ENCODE data around the gene TTF1. TPM values are rescaled to one million over a fixed set of nuclear protein-coding genes. Genes with fewer than 3 reads are reported as not detected.

The TTF1 gene
- polyA plus RNA-seq, 1 of the 3 experiments (the other 2 are of a cell fraction): 11.9 TPM

GRCh38 chr9:132364068-132364467 lies 42.6 kb downstream of the TTF1 start:
- Histone ChIP-seq H3K9ac (no peak overlapping the region), H3K4me1 (ENCODE audit: control insufficient read depth in 1 of 2, insufficient read depth in 2 of 2, low read depth in 1 of 2, low read length in 1 of 2) (no peaks in the 10 kb centered on the region; a peak in 1 of 4 replicates), H3F3A (replicated peaks; ENCODE audit: insufficient read depth) (peaks cover 8% of the 10 kb centered on the region), H2AFZ (ENCODE audit: low read depth) (no peak overlapping the region), H3K9me3 (no peaks in the 10 kb centered on the region), H4K20me1 (ENCODE audit: insufficient read depth) (no peaks in the 10 kb centered on the region), H3K4me2 (no peak overlapping the region), H3K27ac (ENCODE audit: low read depth in 2 of 2, low read length in 1 of 2) (no peak overlapping the region), H3K9me2 (no peaks in the 10 kb centered on the region), H3K79me2 (ENCODE audit: insufficient read depth) (no peaks in the 10 kb centered on the region), H3K27me3 (ENCODE audit: insufficient read depth) (no peaks in the 10 kb centered on the region), H3K36me3 (replicated peaks in 1 of 2; ENCODE audit: control insufficient read depth in 1 of 2, insufficient read depth in 2 of 2, low read length in 1 of 2) (no peaks in the 10 kb centered on the region), H3K4me3 (ENCODE audit: low read depth in 2 of 2, low read length in 1 of 2) (no peak overlapping the region)
- 93% methylated on average over 9 of the region's 9 CpGs for WGBS (ENCODE audit: low lambda C conversion rate)
- TF ChIP-seq POLR2AphosphoS5 (IDR thresholded peaks at IDR 0.05; ENCODE audit: low read depth, low read length) (no peak), MEF2A (IDR thresholded peaks at IDR 0.05; ENCODE audit: borderline replicate concordance, low read depth) (no peak), USF2 (IDR thresholded peaks at IDR 0.05; ENCODE audit: borderline replicate concordance, low read depth, low read length) (no peak), PBX3 (IDR thresholded peaks at IDR 0.05) (no peak), CTCF (IDR thresholded peaks at IDR 0.05) (no peak), ZBTB33 (IDR thresholded peaks at IDR 0.05; ENCODE audit: borderline replicate concordance, low read depth) (no peak), USF1 (IDR thresholded peaks at IDR 0.05; ENCODE audit: borderline replicate concordance, low read depth) (no peak)
- DNase-seq: no peak
- POLR2A ChIA-PET: no interaction called here
- CTCF ChIA-PET: no interaction called here

- WGBS (ENCODE audit: low lambda C conversion rate): 95% methylated on average over 7 of the region's 7 CpGs
- H3K4me2 ChIP-seq: no peak overlapping the region
- peaks cover 3% of the 10 kb centered on the region for H3F3A ChIP-seq (replicated peaks; ENCODE audit: insufficient read depth)
- no peak overlapping the region for H3K9ac ChIP-seq
- H3K4me3 ChIP-seq (ENCODE audit: low read depth in 2 of 2, low read length in 1 of 2): no peak overlapping the region
- CTCF ChIA-PET: no interaction called here
- no peak overlapping the region for H2AFZ ChIP-seq (ENCODE audit: low read depth)
- H3K9me3 ChIP-seq: no peaks in the 10 kb centered on the region
- no peaks in the 10 kb centered on the region for H3K27me3 ChIP-seq (ENCODE audit: insufficient read depth)
- peaks cover 5 to 11% of the 10 kb centered on the region in 2 experiments for H3K4me1 ChIP-seq (ENCODE audit: control insufficient read depth in 1 of 2, insufficient read depth in 2 of 2, low read depth in 1 of 2, low read length in 1 of 2)
- POLR2A ChIA-PET: no interaction called here
- H3K27ac ChIP-seq (ENCODE audit: low read depth in 2 of 2, low read length in 1 of 2): no peak overlapping the region
- DNase-seq: no peak
- no peak for TF ChIP-seq ELF1 (IDR thresholded peaks at IDR 0.05)
- TF ChIP-seq POLR2AphosphoS5 (IDR thresholded peaks at IDR 0.05; ENCODE audit: low read depth, low read length): no peak
- TF ChIP-seq FOXJ3 (CRISPR knock-in tag; IDR thresholded peaks at IDR 0.05): no peak
- TF ChIP-seq NFIC (IDR thresholded peaks at IDR 0.05; ENCODE audit: borderline replicate concordance): no peak
- no peak for TF ChIP-seq RCOR1 (IDR thresholded peaks at IDR 0.05; ENCODE audit: low read length)
- TF ChIP-seq NRF1 (IDR thresholded peaks at IDR 0.05; ENCODE audit: low read depth, low read length): no peak
- TF ChIP-seq MEF2A (IDR thresholded peaks at IDR 0.05; ENCODE audit: borderline replicate concordance, low read depth): no peak
- no peak for TF ChIP-seq YY1 (IDR thresholded peaks at IDR 0.05; ENCODE audit: low read depth)
- TF ChIP-seq TCF12 (IDR thresholded peaks at IDR 0.05): no peak
- H3K36me3 ChIP-seq (replicated peaks in 1 of 2; ENCODE audit: control insufficient read depth in 1 of 2, insufficient read depth in 2 of 2, low read length in 1 of 2): peaks cover 5 to 8% of the 10 kb centered on the region in 2 experiments
- peaks cover 20% of the 10 kb centered on the region for H3K79me2 ChIP-seq (ENCODE audit: insufficient read depth)
- peaks cover 6% of the 10 kb centered on the region; the same call in 1 of the 2 replicates for H4K20me1 ChIP-seq (ENCODE audit: insufficient read depth)
- H3K9me2 ChIP-seq: no peaks in the 10 kb centered on the region
Observed at GRCh38 chr9:132357764-132358163, 48.9 kb downstream of the TTF1 start.

All from SK-N-SH (cell line).